IMR-90 (cell line): ENCODE measurements around the gene FAM193A. TPM values are rescaled to one million over a fixed set of nuclear protein-coding genes. Genes with fewer than 3 reads are reported as not detected.

Source experiments
- polyA plus RNA-seq, 3 experiments: library from polyadenylated mRNA; depleted of rRNA; stranded (reverse); fragments of >200 nt; gene quantifications; 2 replicates each; pipeline ENCODE4 v1.2.3, GENCODE V29; 2012; ENCODE audit warnings: low replicate concordance in 1 of 3
- total RNA-seq: library from RNA; depleted of rRNA; stranded (reverse); fragments of >200 nt; gene quantifications from 2 replicates; pipeline ENCODE4 v1.2.3, GENCODE V29; 2012
- TF ChIP-seq, protein P1 (sequence below): fragments of 150-350 bp; IDR thresholded peaks from 2 replicates; pipeline ENCODE4 v1.6.1; 2016; ENCODE audit warnings: low read depth, mild to moderate bottlenecking, low read length, moderate library complexity, borderline replicate concordance

FAM193A gene
- total and polyA plus RNA-seq, 2 of the 4 experiments (the other 2 are of a cell fraction) = 6.8 to 11.0 TPM

DNA sequence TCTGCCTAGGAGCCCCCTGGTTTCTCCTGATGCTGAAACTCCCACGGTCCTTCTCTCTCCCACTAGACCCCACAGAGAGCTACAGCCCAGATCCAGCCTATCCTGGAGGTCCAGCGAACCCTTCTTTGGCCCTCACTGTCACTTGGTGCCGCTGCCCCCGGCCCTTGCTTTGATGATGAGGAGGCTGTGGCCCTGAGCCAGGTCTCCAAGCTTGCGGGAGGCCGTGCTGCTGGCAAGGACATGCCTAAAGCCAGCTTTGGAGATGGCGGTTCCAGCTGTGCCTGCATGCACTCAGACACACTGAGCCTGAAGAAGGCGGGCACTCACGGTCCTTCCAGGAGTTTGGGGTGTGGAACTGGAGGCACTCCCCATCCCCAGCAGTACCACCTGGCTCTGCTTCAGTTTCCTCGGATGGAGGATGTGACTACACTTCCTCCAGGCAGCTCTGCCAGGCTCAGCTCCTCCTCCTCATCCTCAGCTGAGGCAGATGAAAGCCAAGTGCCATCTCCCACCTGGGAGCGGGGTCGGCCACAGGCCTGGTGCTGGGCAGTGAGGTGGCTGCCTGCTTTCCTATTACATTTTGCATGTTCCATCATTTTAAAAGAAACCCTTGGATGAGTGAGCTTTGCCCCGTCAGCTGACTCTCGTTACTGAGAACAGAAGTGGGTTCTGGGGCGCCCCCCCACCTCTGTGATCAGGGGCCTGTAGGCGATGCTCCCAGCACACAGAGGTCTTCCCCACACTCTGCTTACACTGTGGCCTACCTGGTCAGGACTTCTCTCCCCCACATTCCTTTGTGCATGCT, 210.6 kb downstream of the FAM193A start (continued):
- TF ChIP-seq, protein P1, sequence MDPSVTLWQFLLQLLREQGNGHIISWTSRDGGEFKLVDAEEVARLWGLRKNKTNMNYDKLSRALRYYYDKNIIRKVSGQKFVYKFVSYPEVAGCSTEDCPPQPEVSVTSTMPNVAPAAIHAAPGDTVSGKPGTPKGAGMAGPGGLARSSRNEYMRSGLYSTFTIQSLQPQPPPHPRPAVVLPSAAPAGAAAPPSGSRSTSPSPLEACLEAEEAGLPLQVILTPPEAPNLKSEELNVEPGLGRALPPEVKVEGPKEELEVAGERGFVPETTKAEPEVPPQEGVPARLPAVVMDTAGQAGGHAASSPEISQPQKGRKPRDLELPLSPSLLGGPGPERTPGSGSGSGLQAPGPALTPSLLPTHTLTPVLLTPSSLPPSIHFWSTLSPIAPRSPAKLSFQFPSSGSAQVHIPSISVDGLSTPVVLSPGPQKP = no peak
